K562 (cell line): ENCODE results near the gene NMNAT1. TPM values are rescaled to one million over a fixed set of nuclear protein-coding genes. Genes with fewer than 3 reads are reported as not detected.

Experiments
- BACH1 ChIP-seq: fragments of 200-800 bp; sonication (Bioruptor generic); IDR thresholded peaks from 2 replicates; pipeline ENCODE4 v1.6.1; 2016; ENCODE audit warnings: missing genetic modification characterization, missing compliant biosample characterization
- CC2D1A ChIP-seq: fragments of 450-650 bp; IDR thresholded peaks from 2 replicates; pipeline ENCODE4 v1.6.1; 2017; ENCODE audit warnings: mild to moderate bottlenecking
- CHD2 ChIP-seq: IDR thresholded peaks from 2 replicates; pipeline ENCODE4 v1.6.1; 2011; ENCODE audit warnings: low read depth, low read length
- NCOA6 ChIP-seq: fragments of 450-650 bp; IDR thresholded peaks from 2 replicates; pipeline ENCODE4 v1.6.1; 2017; ENCODE audit warnings: mild to moderate bottlenecking
- ZBTB8A ChIP-seq: fragments of 450-650 bp; IDR thresholded peaks from 2 replicates; pipeline ENCODE4 v1.6.1; 2018; ENCODE audit warnings: mild to moderate bottlenecking, moderate library complexity; ENCODE audit not compliant: partially characterized antibody
- ZNF253 ChIP-seq: fragments of 250-450 bp; sonication (Bioruptor Pico); conservative IDR thresholded peaks from 2 replicates; pipeline ENCODE4 v1.6.1; 2021; ENCODE audit warnings: mild to moderate bottlenecking
- ZNF444 ChIP-seq: fragments of 250-450 bp; sonication (Bioruptor Pico); IDR thresholded peaks from 2 replicates; pipeline ENCODE4 v1.4.0; 2020; ENCODE audit warnings: mild to moderate bottlenecking, moderate library complexity
- ZNF583 ChIP-seq: fragments of 250-450 bp; sonication (Bioruptor Pico); IDR thresholded peaks from 2 replicates; pipeline ENCODE4 v1.4.0; 2020
- ZSCAN32 ChIP-seq: fragments of 450-650 bp; formaldehyde crosslinking; IDR thresholded peaks from 2 replicates; pipeline ENCODE4 v1.4.0; 2020; ENCODE audit warnings: mild to moderate bottlenecking, moderate library complexity
- polyA plus RNA-seq, 8 experiments: library from polyadenylated mRNA; depleted of rRNA in 4 of 8; stranded (reverse) in 5 of 8; unstranded in 3 of 8; fragments of >200 nt; fragmentation: Nextera tagmentation in 2 of 8; fragmentation: Illumina TruSeq in 1 of 8; extraction: Ambion mirVana in 2 of 8; extraction: Trizol in 1 of 8; gene quantifications; 2 replicates each; pipeline versions ENCODE4 v1.2.1 to v1.2.3, GENCODE V29; 2011 to 2014; ENCODE audit warnings: inconsistent platforms in 1 of 8, missing spikeins in 1 of 8
- total RNA-seq, 7 experiments: library from RNA; depleted of rRNA in 6 of 7; stranded (reverse); fragments of >200 nt in 6 of 7; fragmentation: Illumina TruSeq in 2 of 7; extraction: Trizol in 2 of 7; gene quantifications; 2 replicates each; pipeline versions ENCODE4 v1.2.1 to v1.2.3, GENCODE V29; 2011 to 2021; ENCODE audit warnings: low replicate concordance in 1 of 7
- TF ChIP-seq, protein P1 (sequence below): fragments of 450-650 bp; IDR thresholded peaks from 2 replicates; pipeline ENCODE4 v1.6.1; 2016; ENCODE audit warnings: mild to moderate bottlenecking, moderate library complexity
- TF ChIP-seq, protein P2 (sequence below), 2 experiments: fragments of 250-450 bp in 1 of 2; fragments of 450-650 bp in 1 of 2; sonication (Bioruptor Pico) in 1 of 2; IDR thresholded peaks; 2 replicates each; pipeline versions ENCODE4 v1.6.1 to v1.8.0; 2016 to 2021; ENCODE audit warnings: mild to moderate bottlenecking in 2 of 2, moderate library complexity in 2 of 2, missing compliant biosample characterization in 1 of 2, missing genetic modification characterization in 1 of 2
- TF ChIP-seq, protein P3 (sequence below): fragments of 450-650 bp; IDR thresholded peaks from one replicate; pipeline ENCODE4 v1.6.1; 2018; ENCODE audit warnings: mild to moderate bottlenecking, moderate library complexity; ENCODE audit not compliant: partially characterized antibody

The NMNAT1 gene
- total and polyA plus RNA-seq, 9 of the 15 experiments (the other 6 are each of a cell fraction or from before 2014, with no cell fraction given) = 5.1 to 14.6 (median 12.1) TPM

DNA sequence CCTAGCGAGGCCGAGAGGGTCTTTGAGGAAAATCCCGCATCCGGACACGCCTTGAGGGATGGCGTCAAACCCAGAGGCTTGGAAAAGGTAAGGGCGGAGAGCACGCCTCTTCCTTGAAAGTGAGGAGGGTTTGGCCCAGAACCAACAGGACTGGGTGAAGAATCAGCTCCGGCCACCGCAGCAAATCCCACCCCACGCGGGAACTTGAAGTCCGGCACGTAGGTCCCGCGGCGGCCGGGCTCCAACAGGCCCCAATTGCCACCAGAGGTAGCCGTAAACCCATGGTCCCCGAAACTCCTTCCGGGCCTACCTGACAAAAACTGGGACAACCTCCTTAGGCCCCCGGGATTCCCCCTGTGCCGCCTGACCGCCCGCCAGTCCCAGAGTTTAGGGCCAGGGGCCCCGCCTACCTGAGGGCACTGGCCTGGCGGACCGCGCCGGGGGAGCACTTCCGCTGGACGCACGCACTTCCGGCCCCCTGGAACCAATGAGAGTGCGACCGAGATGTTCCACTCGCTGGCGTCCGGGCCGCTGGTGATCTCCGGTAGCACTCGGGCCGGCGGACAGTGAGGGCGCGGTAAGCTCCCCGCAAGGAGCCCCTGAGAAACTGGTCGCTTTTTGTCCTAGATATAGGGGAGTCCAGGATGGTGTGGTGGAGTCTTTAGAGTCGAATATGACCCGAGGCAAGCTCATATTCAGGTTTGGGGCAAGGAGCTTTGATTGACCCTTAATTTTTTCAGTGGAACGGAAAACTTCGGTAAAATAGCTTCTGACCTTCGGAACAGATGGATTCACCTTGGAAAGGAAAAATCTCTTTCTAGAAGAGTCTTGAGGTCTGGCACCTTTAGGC is at the start of gene NMNAT1, which contains the start of gene LZIC (continued):
- TF ChIP-seq, protein P1, sequence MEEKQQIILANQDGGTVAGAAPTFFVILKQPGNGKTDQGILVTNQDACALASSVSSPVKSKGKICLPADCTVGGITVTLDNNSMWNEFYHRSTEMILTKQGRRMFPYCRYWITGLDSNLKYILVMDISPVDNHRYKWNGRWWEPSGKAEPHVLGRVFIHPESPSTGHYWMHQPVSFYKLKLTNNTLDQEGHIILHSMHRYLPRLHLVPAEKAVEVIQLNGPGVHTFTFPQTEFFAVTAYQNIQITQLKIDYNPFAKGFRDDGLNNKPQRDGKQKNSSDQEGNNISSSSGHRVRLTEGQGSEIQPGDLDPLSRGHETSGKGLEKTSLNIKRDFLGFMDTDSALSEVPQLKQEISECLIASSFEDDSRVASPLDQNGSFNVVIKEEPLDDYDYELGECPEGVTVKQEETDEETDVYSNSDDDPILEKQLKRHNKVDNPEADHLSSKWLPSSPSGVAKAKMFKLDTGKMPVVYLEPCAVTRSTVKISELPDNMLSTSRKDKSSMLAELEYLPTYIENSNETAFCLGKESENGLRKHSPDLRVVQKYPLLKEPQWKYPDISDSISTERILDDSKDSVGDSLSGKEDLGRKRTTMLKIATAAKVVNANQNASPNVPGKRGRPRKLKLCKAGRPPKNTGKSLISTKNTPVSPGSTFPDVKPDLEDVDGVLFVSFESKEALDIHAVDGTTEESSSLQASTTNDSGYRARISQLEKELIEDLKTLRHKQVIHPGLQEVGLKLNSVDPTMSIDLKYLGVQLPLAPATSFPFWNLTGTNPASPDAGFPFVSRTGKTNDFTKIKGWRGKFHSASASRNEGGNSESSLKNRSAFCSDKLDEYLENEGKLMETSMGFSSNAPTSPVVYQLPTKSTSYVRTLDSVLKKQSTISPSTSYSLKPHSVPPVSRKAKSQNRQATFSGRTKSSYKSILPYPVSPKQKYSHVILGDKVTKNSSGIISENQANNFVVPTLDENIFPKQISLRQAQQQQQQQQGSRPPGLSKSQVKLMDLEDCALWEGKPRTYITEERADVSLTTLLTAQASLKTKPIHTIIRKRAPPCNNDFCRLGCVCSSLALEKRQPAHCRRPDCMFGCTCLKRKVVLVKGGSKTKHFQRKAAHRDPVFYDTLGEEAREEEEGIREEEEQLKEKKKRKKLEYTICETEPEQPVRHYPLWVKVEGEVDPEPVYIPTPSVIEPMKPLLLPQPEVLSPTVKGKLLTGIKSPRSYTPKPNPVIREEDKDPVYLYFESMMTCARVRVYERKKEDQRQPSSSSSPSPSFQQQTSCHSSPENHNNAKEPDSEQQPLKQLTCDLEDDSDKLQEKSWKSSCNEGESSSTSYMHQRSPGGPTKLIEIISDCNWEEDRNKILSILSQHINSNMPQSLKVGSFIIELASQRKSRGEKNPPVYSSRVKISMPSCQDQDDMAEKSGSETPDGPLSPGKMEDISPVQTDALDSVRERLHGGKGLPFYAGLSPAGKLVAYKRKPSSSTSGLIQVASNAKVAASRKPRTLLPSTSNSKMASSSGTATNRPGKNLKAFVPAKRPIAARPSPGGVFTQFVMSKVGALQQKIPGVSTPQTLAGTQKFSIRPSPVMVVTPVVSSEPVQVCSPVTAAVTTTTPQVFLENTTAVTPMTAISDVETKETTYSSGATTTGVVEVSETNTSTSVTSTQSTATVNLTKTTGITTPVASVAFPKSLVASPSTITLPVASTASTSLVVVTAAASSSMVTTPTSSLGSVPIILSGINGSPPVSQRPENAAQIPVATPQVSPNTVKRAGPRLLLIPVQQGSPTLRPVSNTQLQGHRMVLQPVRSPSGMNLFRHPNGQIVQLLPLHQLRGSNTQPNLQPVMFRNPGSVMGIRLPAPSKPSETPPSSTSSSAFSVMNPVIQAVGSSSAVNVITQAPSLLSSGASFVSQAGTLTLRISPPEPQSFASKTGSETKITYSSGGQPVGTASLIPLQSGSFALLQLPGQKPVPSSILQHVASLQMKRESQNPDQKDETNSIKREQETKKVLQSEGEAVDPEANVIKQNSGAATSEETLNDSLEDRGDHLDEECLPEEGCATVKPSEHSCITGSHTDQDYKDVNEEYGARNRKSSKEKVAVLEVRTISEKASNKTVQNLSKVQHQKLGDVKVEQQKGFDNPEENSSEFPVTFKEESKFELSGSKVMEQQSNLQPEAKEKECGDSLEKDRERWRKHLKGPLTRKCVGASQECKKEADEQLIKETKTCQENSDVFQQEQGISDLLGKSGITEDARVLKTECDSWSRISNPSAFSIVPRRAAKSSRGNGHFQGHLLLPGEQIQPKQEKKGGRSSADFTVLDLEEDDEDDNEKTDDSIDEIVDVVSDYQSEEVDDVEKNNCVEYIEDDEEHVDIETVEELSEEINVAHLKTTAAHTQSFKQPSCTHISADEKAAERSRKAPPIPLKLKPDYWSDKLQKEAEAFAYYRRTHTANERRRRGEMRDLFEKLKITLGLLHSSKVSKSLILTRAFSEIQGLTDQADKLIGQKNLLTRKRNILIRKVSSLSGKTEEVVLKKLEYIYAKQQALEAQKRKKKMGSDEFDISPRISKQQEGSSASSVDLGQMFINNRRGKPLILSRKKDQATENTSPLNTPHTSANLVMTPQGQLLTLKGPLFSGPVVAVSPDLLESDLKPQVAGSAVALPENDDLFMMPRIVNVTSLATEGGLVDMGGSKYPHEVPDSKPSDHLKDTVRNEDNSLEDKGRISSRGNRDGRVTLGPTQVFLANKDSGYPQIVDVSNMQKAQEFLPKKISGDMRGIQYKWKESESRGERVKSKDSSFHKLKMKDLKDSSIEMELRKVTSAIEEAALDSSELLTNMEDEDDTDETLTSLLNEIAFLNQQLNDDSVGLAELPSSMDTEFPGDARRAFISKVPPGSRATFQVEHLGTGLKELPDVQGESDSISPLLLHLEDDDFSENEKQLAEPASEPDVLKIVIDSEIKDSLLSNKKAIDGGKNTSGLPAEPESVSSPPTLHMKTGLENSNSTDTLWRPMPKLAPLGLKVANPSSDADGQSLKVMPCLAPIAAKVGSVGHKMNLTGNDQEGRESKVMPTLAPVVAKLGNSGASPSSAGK = peak; percentile 66
- TF ChIP-seq ZNF444 (CRISPR knock-in tag) = no peak
- TF ChIP-seq CHD2 = peak; percentile 92
- no peak for TF ChIP-seq BACH1 (tag)
- TF ChIP-seq, protein P2, sequence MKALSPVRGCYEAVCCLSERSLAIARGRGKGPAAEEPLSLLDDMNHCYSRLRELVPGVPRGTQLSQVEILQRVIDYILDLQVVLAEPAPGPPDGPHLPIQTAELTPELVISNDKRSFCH (CRISPR knock-in tag; IDR thresholded peaks at IDR 0.05) = no peak
- TF ChIP-seq, protein P2 (tag; IDR thresholded peaks at IDR 0.05) = peak; percentile 66; the same call in 1 of the 2 replicates
- peak; percentile 69 for TF ChIP-seq CC2D1A
- TF ChIP-seq ZSCAN32 = 0 out of 2 replicates have a peak, but pooled peaks have one; percentile 22
- no peak for TF ChIP-seq ZNF253 (CRISPR knock-in tag)
- TF ChIP-seq, protein P3, sequence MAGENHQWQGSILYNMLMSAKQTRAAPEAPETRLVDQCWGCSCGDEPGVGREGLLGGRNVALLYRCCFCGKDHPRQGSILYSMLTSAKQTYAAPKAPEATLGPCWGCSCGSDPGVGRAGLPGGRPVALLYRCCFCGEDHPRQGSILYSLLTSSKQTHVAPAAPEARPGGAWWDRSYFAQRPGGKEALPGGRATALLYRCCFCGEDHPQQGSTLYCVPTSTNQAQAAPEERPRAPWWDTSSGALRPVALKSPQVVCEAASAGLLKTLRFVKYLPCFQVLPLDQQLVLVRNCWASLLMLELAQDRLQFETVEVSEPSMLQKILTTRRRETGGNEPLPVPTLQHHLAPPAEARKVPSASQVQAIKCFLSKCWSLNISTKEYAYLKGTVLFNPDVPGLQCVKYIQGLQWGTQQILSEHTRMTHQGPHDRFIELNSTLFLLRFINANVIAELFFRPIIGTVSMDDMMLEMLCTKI = no peak
- no peak for TF ChIP-seq ZNF583 (CRISPR knock-in tag)
- TF ChIP-seq NCOA6 = no peak
- TF ChIP-seq ZBTB8A = no peak
